Hematopoietic multipotent progenitor cell (in vitro differentiated cells): Measurements from ENCODE around the gene HSD17B7. TPM values are rescaled to one million over a fixed set of nuclear protein-coding genes. Genes with fewer than 3 reads are reported as not detected.
A peak's percentile ranks its signal among the peaks of the same experiment; 100 is the strongest.
"Not testable (repeated sequence)": the region's sequence is repeated elsewhere in the genome, so short reads cannot be mapped to it uniquely, and the experiment has no call there.

Experiments
- DNase-seq, 3 donors: peaks; one replicate each; pipeline ENCODE4 v3.0.0-alpha.2; 2011 to 2015; ENCODE audit warnings: low read depth in 2 of 3, low spot score in 2 of 3
- total RNA-seq: library from RNA; depleted of rRNA; stranded (reverse); fragments of >200 nt; gene quantifications from one replicate; pipeline ENCODE4 v1.2.3, GENCODE V29; 2012

The HSD17B7 gene
- 24.5 TPM for total RNA-seq

GRCh38 chr1:162790303-162790984 lies at the start of gene HSD17B7:
Gene HSD17B7 (plus strand): TSS chr1:162790702. CDS start chr1:162790801, 99 bp downstream.
- peak; percentile 47 to 81 (median 74) for DNase-seq

DNA sequence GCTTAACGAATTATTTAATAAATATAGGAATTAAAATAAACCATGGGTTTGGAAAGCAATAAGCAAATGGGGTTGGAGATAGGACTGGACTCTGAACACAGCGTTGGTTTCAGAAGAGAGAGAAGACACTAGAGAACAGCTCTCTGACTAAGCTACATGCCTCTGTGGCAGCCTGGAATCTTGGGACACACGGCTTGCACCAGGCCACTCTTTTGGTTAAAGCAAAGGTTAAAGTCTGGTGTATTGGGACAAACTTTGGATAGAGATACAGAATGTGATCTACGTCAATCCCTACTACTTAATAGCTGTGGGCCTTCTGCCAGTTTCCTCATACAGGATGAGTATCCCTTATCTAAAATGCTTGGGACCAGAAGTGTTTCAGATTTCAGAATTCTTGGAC lies 49.7 kb upstream of the HSD17B7 start:
- DNase-seq = no peak

GRCh38 chr1:162741574-162741973 lies 48.9 kb upstream of the HSD17B7 start:
- no peak for DNase-seq

DNA sequence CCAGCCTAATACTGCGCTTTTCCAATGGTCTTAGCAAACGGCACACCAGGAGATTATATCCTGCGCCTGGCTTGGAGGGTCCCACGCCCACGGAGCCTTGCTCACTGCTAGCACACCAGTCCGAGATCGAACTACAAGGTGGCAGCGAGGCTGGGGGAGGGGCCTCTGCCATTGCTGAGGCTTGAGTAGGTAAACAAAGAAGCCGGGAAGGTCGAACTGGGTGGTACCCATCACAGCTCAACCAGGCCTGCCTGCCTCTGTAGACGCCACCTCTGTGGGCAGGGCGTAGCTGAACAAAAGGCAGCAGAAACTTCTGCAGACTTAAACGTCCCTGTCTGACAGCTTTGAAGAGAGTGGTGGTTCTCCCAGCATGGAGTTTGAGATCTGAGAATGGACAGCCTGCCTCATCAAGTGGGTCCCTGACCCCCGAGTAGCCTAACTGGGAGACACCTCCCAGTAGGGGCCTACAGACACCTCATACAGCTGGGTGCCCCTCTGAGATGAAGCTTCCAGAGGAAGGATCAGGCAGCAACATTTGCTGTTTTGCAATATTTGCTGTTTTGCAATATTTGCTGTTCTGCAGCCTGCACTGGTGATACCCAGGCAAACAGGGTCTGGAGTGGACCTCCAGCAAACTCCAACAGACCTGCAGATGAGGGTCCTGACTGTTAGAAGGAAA lies 44.1 kb upstream of the HSD17B7 start:
- DNase-seq = not testable (repeated sequence)

- no peak for DNase-seq
Measured at GRCh38 chr1:162753001-162753658, 37.4 kb upstream of the HSD17B7 start.

GRCh38 chr1:162753998-162754585 lies 36.4 kb upstream of the HSD17B7 start:
- DNase-seq = no peak

- DNase-seq = no peak
Measured at GRCh38 chr1:162755306-162755705, 35.2 kb upstream of the HSD17B7 start.

- DNase-seq = no peak
Measured at GRCh38 chr1:162756523-162756922, 34.0 kb upstream of the HSD17B7 start.

- no peak for DNase-seq
Measured at GRCh38 chr1:162757476-162757875, 33.0 kb upstream of the HSD17B7 start.

DNA sequence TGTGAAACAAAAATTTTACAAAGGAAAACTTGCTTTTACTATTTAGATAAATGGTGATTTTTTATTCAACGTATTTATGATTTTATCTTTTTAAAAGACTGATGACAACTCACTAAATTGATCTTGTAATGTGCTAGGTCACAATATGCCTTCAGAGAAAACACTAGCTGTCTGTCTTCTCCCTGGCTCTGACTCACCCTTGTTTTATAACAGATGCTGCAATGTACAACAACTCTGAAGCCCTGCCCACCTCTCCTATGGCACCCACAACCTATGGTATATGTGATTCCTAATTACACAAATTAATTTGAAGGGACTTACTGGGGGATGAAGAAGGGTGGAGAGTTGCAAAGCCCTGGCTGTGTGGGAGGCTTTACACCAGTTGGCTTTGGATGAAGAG lies 24.7 kb upstream of the HSD17B7 start:
- DNase-seq = no peak

DNA sequence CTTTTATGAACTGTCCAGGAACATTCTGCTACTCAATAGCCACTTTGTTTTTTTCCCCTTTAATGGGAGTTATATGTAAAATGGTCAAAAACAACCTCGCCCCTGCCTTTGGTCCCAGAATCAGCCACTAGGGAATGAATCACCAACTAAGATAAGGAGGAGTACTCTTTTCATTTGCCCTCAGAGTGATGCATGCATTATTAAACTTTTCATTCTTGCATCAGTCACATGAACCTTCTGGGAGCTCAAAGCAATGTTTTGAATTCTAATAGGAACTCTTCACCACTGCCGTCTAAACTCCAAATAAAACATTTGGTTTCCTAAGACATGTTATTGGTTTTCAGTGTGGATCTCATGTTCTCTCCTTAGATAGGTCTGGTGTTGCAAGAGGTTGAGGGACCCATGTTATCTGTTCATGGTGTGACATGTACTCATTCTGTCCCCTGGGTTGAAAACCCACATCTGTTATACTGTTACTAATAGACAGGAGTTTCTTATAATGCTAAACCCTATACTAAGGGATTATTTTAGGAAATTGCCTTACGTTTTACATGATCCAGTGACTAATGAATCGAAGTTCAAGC lies 17.8 kb upstream of the HSD17B7 start:
- no peak for DNase-seq

DNA sequence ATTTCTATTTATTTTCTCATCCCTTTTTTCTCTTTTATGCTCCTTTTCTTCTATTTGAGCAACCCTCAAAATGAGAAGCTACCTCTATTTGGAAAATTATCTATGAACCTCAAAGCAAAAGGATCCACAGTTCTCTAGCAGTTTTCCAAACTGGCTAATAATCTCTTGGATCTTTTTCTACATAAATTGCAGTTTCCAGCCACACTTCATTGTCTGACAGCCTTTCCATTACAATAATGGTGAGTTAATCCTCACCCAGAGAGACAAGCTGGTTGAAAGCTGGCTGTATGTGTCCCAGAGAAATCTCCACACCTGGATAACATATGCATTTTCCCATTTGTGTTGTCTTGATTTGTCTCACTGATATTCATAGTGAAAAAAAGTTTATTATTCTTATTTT lies 16.5 kb upstream of the HSD17B7 start:
- no peak for DNase-seq

- DNase-seq = no peak
Measured at GRCh38 chr1:162779043-162779442, 11.5 kb upstream of the HSD17B7 start.

GRCh38 chr1:162782671-162783070 lies 7.8 kb upstream of the HSD17B7 start:
- no peak for DNase-seq

- not testable (repeated sequence) for DNase-seq
Measured at GRCh38 chr1:162784926-162785325, 5.6 kb upstream of the HSD17B7 start.

DNA sequence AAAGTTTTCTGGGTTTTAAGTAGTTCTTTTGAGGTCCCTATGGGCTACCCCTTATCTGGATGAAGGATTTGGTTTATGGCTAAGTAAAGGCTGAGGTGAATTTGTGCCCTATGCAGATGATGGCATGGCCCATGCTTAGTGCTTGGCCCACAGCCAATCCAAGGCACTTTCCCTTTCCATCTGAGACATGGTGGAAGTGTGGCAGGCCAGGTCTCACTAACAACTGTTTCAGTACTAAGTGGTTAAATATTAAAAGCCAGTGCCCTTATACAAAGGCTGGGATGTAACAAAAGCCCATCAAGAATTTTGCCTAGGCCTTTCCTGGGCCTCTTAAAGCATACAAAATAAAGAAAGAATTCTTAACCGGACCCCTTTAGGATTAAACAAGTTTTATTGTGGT lies 1.7 kb upstream of the HSD17B7 start:
- not testable (repeated sequence) for DNase-seq

- DNase-seq = peak in 1 of 3 donors; percentile 5
Measured at GRCh38 chr1:162790985-162791357, 469 bp downstream of the HSD17B7 start.

DNA sequence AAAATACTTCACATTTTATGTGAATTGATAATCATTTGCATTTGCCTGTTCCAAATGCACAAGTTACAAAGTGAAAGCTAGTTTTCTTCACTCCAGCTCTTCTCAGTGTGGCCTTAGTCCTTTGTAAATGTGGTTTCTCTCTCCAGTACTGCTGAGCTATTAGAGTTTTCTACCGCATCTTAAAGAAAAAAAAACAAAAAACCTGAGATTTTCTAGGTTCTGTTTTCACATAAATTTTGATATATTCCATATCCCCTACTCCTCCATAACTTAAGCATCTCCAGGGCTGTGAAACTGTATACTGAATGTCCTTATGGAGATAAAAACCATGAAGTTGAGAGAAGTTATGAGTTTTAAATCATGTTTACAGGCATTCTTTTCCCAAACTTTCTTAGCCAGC lies 3.8 kb downstream of the HSD17B7 start:
- not testable (repeated sequence) for DNase-seq

- DNase-seq = not testable (repeated sequence)
Measured at GRCh38 chr1:162796617-162797279, 6.2 kb downstream of the HSD17B7 start.

DNA sequence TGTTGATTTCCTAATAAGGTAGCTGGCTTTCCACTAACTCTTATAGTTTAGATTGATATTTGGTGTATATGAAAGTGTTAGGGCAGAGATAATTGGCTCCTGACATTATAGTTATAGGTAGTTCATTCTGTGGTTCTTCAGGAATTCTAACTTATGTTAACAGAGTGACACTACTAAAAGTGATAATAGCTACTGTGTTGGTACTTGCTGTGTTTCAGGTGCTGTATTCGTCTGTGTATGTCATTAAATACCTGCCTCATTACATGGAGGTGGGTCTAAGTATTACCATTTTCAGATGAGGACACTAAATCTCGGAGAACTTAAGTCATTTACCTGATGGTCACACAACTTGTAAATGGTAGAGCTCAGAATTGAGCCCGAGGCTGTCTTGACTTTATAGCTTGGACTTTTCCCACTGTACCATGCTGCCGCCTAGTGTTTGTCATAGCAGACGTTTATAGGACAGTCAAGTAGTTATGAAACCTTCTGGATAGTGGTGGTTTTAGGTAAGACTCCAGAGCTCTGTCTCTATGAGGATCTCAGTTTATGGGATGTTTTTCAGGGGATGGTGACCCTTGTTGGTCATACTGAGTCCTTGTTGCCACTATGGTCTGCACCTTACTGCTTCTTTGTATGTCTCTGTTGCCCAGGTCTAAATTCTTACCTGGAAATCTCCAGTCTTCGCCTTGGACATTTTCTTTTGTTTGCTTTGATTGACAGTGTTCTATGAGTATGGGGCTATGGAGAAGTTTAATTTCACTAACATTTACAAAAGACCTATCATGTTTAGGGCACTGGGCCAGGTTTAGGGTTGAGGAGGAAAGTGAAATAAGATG lies 9.7 kb downstream of the HSD17B7 start:
- peak in 1 of 3 donors; percentile 15 for DNase-seq
